ENCODE measurements around the gene ATF6.
"Not testable (repeated sequence)": the region's sequence is repeated elsewhere in the genome, so short reads cannot be mapped to it uniquely, and the experiment has no call there.

Gene ATF6

GRCh38 chr1:161826478-161826877 lies 60.4 kb downstream of the ATF6 start:
- DNase-seq (ENCODE audit: low read depth) = no peak
- H3K4me3 ChIP-seq (ENCODE audit: low read depth, low read length) = no peak overlapping the region
- TF ChIP-seq CTCF (IDR thresholded peaks at IDR 0.05; ENCODE audit: low read depth, low read length) = no peak
- no peak for TF ChIP-seq MAX (IDR thresholded peaks at IDR 0.05; ENCODE audit: low read depth, low read length)
- no peak for TF ChIP-seq POLR2A (IDR thresholded peaks at IDR 0.05; ENCODE audit: extremely low read depth, insufficient read length)
- no peak for TF ChIP-seq MYC (IDR thresholded peaks at IDR 0.05; ENCODE audit: low read depth, low read length)

- no peak for TF ChIP-seq POLR2A (IDR thresholded peaks at IDR 0.05; ENCODE audit: extremely low read depth, insufficient read length)
- no peak for TF ChIP-seq MYC (IDR thresholded peaks at IDR 0.05; ENCODE audit: low read depth, low read length)
- TF ChIP-seq MAX (IDR thresholded peaks at IDR 0.05; ENCODE audit: low read depth, low read length) = no peak
- TF ChIP-seq CTCF (IDR thresholded peaks at IDR 0.05; ENCODE audit: low read depth, low read length) = no peak
- DNase-seq (ENCODE audit: low read depth) = no peak
- no peak overlapping the region for H3K4me3 ChIP-seq (ENCODE audit: low read depth, low read length)
These were observed 61.7 kb downstream of the ATF6 start for GRCh38 chr1:161827786-161828185.

GRCh38 chr1:161832299-161832907 lies 66.3 kb downstream of the ATF6 start:
- DNase-seq (ENCODE audit: low read depth); H3K4me3 ChIP-seq (ENCODE audit: low read depth, low read length): not testable (repeated sequence)

- DNase-seq (ENCODE audit: low read depth) = no peak
- TF ChIP-seq MAX (IDR thresholded peaks at IDR 0.05; ENCODE audit: low read depth, low read length) (no peak), CTCF (IDR thresholded peaks at IDR 0.05; ENCODE audit: low read depth, low read length) (no peak), POLR2A (IDR thresholded peaks at IDR 0.05; ENCODE audit: extremely low read depth, insufficient read length) (no peak), MYC (IDR thresholded peaks at IDR 0.05; ENCODE audit: low read depth, low read length) (no peak)
- no peak overlapping the region for H3K4me3 ChIP-seq (ENCODE audit: low read depth, low read length)
These were observed 68.9 kb downstream of the ATF6 start for GRCh38 chr1:161834967-161835550.

- no peak overlapping the region for H3K4me3 ChIP-seq (ENCODE audit: low read depth, low read length)
- peak; percentile 65 for DNase-seq (ENCODE audit: low read depth)
- no peak for TF ChIP-seq MAX (IDR thresholded peaks at IDR 0.05; ENCODE audit: low read depth, low read length)
- no peak for TF ChIP-seq POLR2A (IDR thresholded peaks at IDR 0.05; ENCODE audit: extremely low read depth, insufficient read length)
- no peak for TF ChIP-seq MYC (IDR thresholded peaks at IDR 0.05; ENCODE audit: low read depth, low read length)
- no peak for TF ChIP-seq CTCF (IDR thresholded peaks at IDR 0.05; ENCODE audit: low read depth, low read length)
These were observed 69.9 kb downstream of the ATF6 start for GRCh38 chr1:161836018-161836417.

GRCh38 chr1:161838362-161838761 lies 72.2 kb downstream of the ATF6 start:
- DNase-seq (ENCODE audit: low read depth) = no peak
- no peak for TF ChIP-seq MYC (IDR thresholded peaks at IDR 0.05; ENCODE audit: low read depth, low read length)
- TF ChIP-seq CTCF (IDR thresholded peaks at IDR 0.05; ENCODE audit: low read depth, low read length) = no peak
- H3K4me3 ChIP-seq (ENCODE audit: low read depth, low read length) = no peak overlapping the region

All from NB4 (cell line).